Prostate gland (tissue), 2 donors: ENCODE results near the gene NMRAL1. TPM values are rescaled to one million over a fixed set of nuclear protein-coding genes. Genes with fewer than 3 reads are reported as not detected.

Experiments
- DNase-seq: peaks from one replicate; pipeline ENCODE4 v3.0.0-alpha.2; 2019; ENCODE audit warnings: low spot score
- H3K27ac ChIP-seq, 2 donors: fragments of 200-600 bp; sonication (generic); 2 replicates each; pipeline ENCODE4 v1.5.1; 2017 to 2019
- H3K27me3 ChIP-seq: fragments of 200-600 bp; sonication (generic); replicated peaks from 2 replicates; pipeline ENCODE4 v1.5.1; 2019; ENCODE audit not compliant: insufficient read depth
- H3K36me3 ChIP-seq, 2 donors: fragments of 200-600 bp; sonication (generic); 1 replicate in 1 of 2; 2 replicates in 1 of 2; pipeline versions ENCODE4 v1.5.1 to v1.8.1; 2017 to 2019
- H3K4me1 ChIP-seq: fragments of 200-600 bp; sonication (generic); replicated peaks from 2 replicates; pipeline ENCODE4 v1.5.1; 2019
- H3K4me3 ChIP-seq, 2 donors: fragments of 200-600 bp; sonication (generic); 2 replicates each; pipeline ENCODE4 v1.5.1; 2017 to 2019
- H3K9me3 ChIP-seq: fragments of 200-600 bp; sonication (generic); 2 replicates; pipeline ENCODE4 v1.5.1; 2017
- POLR2A ChIP-seq: fragments of 450-650 bp; IDR thresholded peaks from one replicate; pipeline ENCODE4 v1.6.1; 2016; ENCODE audit warnings: antibody characterized with exemption, mild to moderate bottlenecking
- POLR2AphosphoS5 ChIP-seq: sonication (generic); formaldehyde crosslinking; IDR thresholded peaks from one replicate; pipeline ENCODE4 v1.6.1; 2017; ENCODE audit warnings: antibody characterized with exemption
- WGBS: methylation state at CpG from one replicate; pipeline ENCODE4 v1.1.5; 2018; 5-methylcytosine and 5-hydroxymethylcytosine counted together
- intact Hi-C: fragments of 100-400 bp; cut with DNase I; formaldehyde crosslinking; loops from one replicate; pipeline ENCODE4 v1.14.2; 2022
- total RNA-seq, 2 donors: library from RNA; depleted of rRNA; stranded (reverse); fragments of >200 nt; gene quantifications; one replicate each; pipeline ENCODE4 v1.1.0, GENCODE V29; 2016
- TF ChIP-seq, protein P1 (sequence below), 4 experiments: fragments of 200-600 bp in 2 of 4; fragments of 450-650 bp in 2 of 4; sonication (generic) in 2 of 4; IDR thresholded peaks; 1 replicate in 3 of 4; 2 replicates in 1 of 4; pipeline ENCODE4 v1.5.1; 2016 to 2019; ENCODE audit warnings: antibody characterized with exemption in 4 of 4, mild to moderate bottlenecking in 2 of 4, moderate library complexity in 2 of 4

NMRAL1 gene
- total RNA-seq, 2 donors from 2014 or later, result 40.8 to 90.9 TPM

DNA sequence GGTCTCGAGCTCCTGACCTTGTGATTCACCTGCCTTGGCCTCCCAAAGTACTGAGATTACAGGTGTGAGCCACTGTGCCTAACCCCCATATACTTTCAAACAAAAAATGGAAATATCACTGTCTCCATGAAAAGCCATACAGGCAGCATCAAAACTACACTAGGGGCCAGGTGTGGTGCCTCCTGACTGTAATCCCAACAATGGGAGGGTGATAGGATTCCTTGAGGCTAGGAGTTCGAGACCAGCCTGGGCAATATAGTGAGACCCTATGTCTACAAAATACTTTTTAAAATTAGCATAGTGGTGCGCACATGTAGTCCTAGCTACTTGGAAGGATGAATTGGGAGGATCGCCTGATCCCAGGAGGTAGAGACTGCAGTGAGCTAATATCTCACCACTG, 17.5 kb upstream of the NMRAL1 start:
- Histone ChIP-seq H3K4me1 (no peaks in the 10 kb centered on the region), H3K4me3 (no peak overlapping the region)
- 98% methylated on average over 4 of the region's 4 CpGs for WGBS

DNA sequence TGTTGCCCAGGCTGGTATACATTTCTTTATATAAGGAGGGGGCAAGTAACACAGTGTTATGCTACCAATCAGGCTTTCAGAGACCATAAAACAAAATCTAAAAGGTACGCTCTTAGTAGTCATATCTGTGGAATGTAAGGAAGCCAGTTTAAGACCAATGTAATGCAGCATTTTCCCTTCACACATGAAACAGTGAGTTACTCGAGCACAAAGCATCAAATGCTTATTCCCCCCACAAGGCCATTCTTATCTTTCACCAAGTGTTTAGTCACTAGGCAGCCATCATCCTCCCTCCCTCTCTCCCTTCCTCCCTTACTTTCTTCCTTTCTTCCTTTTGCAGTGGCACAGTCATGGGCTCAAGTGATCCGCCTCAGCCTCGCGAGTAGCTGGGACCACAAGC, 14.6 kb upstream of the NMRAL1 start:
- TF ChIP-seq, protein P1, sequence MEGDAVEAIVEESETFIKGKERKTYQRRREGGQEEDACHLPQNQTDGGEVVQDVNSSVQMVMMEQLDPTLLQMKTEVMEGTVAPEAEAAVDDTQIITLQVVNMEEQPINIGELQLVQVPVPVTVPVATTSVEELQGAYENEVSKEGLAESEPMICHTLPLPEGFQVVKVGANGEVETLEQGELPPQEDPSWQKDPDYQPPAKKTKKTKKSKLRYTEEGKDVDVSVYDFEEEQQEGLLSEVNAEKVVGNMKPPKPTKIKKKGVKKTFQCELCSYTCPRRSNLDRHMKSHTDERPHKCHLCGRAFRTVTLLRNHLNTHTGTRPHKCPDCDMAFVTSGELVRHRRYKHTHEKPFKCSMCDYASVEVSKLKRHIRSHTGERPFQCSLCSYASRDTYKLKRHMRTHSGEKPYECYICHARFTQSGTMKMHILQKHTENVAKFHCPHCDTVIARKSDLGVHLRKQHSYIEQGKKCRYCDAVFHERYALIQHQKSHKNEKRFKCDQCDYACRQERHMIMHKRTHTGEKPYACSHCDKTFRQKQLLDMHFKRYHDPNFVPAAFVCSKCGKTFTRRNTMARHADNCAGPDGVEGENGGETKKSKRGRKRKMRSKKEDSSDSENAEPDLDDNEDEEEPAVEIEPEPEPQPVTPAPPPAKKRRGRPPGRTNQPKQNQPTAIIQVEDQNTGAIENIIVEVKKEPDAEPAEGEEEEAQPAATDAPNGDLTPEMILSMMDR (IDR thresholded peaks at IDR 0.05), result no peak
- no peak for TF ChIP-seq POLR2A
- TF ChIP-seq POLR2AphosphoS5, result no peak
- no peaks in the 10 kb centered on the region for H3K9me3 ChIP-seq
- peaks cover 7% of the 10 kb centered on the region for H3K4me1 ChIP-seq
- intact Hi-C loops, result no loop called here
- H3K4me3 ChIP-seq, result no peak overlapping the region
- DNase-seq, result no peak
- WGBS, result 94% methylated on average over 5 of the region's 5 CpGs
- H3K27ac ChIP-seq, result peak overlapping the region in 1 of 2 donors; percentile 44
- no peaks in the 10 kb centered on the region for H3K36me3 ChIP-seq
- no peaks in the 10 kb centered on the region for H3K27me3 ChIP-seq

More for the DNA sequence above, 17.5 kb upstream of the NMRAL1 start:
- H3K9me3 ChIP-seq, result no peaks in the 10 kb centered on the region
- H3K27ac ChIP-seq, result no peak overlapping the region
- H3K27me3 ChIP-seq, result no peaks in the 10 kb centered on the region
- no peak for DNase-seq
- TF ChIP-seq POLR2AphosphoS5, result no peak
- TF ChIP-seq, protein P1 (IDR thresholded peaks at IDR 0.05), result no peak
- TF ChIP-seq POLR2A, result no peak
- H3K36me3 ChIP-seq, result no peaks in the 10 kb centered on the region
- intact Hi-C loops, result no loop called here

DNA sequence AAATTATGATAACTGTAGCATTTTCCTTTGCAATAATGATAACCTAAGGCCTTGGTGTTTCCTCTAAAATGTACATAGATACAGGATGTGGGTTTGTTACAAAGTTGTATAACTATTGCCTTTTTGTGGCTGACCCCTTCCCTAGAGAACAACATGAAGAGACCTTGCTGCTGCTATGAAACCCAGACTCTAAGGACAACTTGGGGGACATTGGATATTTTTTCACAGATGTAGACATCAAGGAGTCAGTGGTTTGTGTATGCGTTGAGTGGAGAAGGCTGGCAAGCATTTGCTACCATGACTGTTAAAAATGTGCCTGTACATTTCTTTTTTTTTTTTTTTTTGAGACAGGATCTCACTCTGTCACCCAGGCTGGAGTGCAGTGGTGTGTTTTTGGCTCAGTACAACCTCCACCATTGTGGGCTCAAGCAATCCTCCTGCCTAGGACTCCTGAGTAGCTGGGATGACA, 14.1 kb upstream of the NMRAL1 start:
- intact Hi-C loops, result no loop called here
- TF ChIP-seq, protein P1 (IDR thresholded peaks at IDR 0.05), result no peak
- TF ChIP-seq POLR2A, result no peak
- TF ChIP-seq POLR2AphosphoS5, result no peak
- Histone ChIP-seq H3K9me3 (no peaks in the 10 kb centered on the region), H3K27ac (peak overlapping the region in 1 of 2 donors; percentile 44), H3K4me3 (no peak overlapping the region), H3K36me3 (no peaks in the 10 kb centered on the region), H3K4me1 (peaks cover 7% of the 10 kb centered on the region), H3K27me3 (no peaks in the 10 kb centered on the region)
- WGBS, result 40% methylated on average over 1 of the region's 1 CpG
- no peak for DNase-seq

DNA sequence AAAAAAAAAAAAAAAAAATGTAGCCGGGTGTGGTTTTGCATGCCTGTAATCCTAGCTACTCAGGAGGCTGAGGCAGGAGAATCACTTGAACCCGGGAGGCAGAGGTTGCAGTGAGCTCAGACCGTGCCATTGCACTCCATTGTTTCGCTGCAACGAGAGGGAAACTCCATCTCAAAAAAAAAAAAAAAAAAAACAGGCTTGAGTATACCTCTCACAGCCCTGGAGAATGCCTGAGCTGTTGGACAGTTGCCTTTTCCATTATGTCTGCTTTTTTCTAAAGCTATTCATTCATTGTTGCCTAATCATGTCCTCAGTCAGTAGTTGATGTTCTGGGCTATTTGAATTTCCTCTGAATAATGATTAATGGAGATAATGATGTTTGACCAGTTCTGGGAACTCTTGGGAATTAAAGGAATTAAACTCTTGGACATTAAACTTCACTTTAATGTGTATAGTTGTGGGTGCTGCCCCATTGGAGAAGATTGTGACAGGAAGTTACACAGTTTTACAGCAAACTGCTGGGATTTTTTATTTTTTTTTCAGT, 13.6 kb upstream of the NMRAL1 start:
- Histone ChIP-seq H3K9me3 (no peaks in the 10 kb centered on the region), H3K27me3 (no peaks in the 10 kb centered on the region), H3K4me1 (peaks cover 7% of the 10 kb centered on the region), H3K36me3 (no peaks in the 10 kb centered on the region), H3K4me3 (no peak overlapping the region), H3K27ac (peak overlapping the region in 1 of 2 donors; percentile 44)
- TF ChIP-seq POLR2AphosphoS5, result peak; percentile 50
- TF ChIP-seq, protein P1 (IDR thresholded peaks at IDR 0.05), result no peak
- intact Hi-C loops, result no loop called here
- DNase-seq, result peak; percentile 44
- WGBS, result 44% methylated on average over 5 of the region's 5 CpGs

DNA sequence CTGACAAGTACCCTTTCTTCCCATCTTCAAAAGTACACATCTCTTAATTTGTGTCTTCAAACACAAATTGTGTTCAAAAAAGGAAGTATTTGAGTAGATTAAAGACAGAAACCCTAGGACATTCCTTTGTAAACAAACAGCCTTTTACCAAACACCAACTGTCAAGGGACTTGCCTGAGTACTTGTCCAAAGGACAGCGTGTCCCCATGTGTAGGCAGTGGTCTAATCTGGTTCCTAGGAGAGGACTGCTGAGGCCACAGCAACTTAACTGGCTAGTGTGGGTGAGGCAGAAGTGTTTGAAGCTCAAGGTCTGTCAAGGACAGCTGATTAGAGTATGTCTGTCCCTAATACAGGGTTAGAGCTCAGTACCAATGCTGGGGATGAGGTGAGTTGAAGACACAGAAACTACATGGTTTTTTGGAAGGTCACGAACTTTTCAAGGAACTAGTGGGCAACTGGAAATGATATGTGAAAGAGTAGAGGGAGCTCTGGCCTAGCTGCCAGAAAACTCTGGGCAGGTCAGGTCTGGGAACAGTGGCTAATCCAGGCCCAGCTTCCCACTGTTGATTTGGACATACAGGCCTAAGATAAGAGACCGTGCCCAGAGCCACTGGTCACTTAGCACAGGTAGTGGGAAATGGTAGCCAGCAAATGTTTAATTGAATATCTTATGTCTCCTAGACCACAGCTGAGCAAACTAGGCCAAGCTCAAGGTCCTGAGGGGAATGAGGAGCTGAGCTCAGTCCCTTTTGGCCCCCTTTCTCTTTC, 11.9 kb upstream of the NMRAL1 start:
- peak; percentile 27 for DNase-seq
- TF ChIP-seq POLR2AphosphoS5, result peak; percentile 65
- TF ChIP-seq POLR2A, result no peak
- H3K4me3 ChIP-seq, result no peak overlapping the region
- WGBS, result 87% methylated on average over 3 of the region's 3 CpGs
- peaks cover 7% of the 10 kb centered on the region for H3K4me1 ChIP-seq
- peak overlapping the region; percentile 54 to 68 for H3K27ac ChIP-seq
- intact Hi-C loops, result no loop called here
- no peaks in the 10 kb centered on the region for H3K27me3 ChIP-seq
- H3K9me3 ChIP-seq, result no peaks in the 10 kb centered on the region
- H3K36me3 ChIP-seq, result no peaks in the 10 kb centered on the region
